ENCODE data around the gene TNNI3. TPM values are rescaled to one million over a fixed set of nuclear protein-coding genes. Genes with fewer than 3 reads are reported as not detected.

Gene TNNI3
- total and polyA plus RNA-seq, 10 of the 15 experiments (the other 5 are each of a cell fraction or from before 2014, with no cell fraction given), result not detected

- intact Hi-C loops (cut with micrococcal nuclease; ENCODE audit: unreplicated experiment), result no loop called here
- no peak for ATAC-seq
- no peak for DNase-seq (ENCODE audit: low read depth, low spot score)
- ChIA-PET POLR2A (interaction anchor here (0.6 kb wide), 1 partner anchor 264 kb away, joined by 3 read pairs; no protein-coding TSS in a partner anchor), CTCF (interaction anchor here (1.2 kb wide), 1 partner anchor 14 kb away, joined by 3 read pairs; no protein-coding TSS in a partner anchor), SMC1A (ENCODE audit: uncharacterized antibody, unreplicated experiment) (interaction anchor here (0.8 kb wide), 1 partner anchor 9 kb away, joined by 3 read pairs; the partner anchor contains the start of gene DNAAF3), RAD21 (ENCODE audit: unreplicated experiment) (no interaction called here)
- FAIRE-seq, result no peak
- no peak for TF ChIP-seq ZNF207 (IDR thresholded peaks at IDR 0.05; ENCODE audit: borderline replicate concordance)
- no peak for TF ChIP-seq NRF1 (conservative IDR thresholded peaks at IDR 0.05; ENCODE audit: low read depth, low read length)
- TF ChIP-seq ASH2L (IDR thresholded peaks at IDR 0.05; ENCODE audit: borderline replicate concordance, low read depth), result no peak
- no peak for TF ChIP-seq BMI1 (IDR thresholded peaks at IDR 0.05; ENCODE audit: borderline replicate concordance)
- TF ChIP-seq NR2C2 (IDR thresholded peaks at IDR 0.05; ENCODE audit: borderline replicate concordance, control insufficient read depth, insufficient read length, low read depth), result no peak
- no peak for TF ChIP-seq MEF2A (IDR thresholded peaks at IDR 0.05; ENCODE audit: insufficient read depth, low read depth, low read length)
- TF ChIP-seq BCL11A (IDR thresholded peaks at IDR 0.05; ENCODE audit: low read depth, low read length), result no peak
- TF ChIP-seq, protein P1, sequence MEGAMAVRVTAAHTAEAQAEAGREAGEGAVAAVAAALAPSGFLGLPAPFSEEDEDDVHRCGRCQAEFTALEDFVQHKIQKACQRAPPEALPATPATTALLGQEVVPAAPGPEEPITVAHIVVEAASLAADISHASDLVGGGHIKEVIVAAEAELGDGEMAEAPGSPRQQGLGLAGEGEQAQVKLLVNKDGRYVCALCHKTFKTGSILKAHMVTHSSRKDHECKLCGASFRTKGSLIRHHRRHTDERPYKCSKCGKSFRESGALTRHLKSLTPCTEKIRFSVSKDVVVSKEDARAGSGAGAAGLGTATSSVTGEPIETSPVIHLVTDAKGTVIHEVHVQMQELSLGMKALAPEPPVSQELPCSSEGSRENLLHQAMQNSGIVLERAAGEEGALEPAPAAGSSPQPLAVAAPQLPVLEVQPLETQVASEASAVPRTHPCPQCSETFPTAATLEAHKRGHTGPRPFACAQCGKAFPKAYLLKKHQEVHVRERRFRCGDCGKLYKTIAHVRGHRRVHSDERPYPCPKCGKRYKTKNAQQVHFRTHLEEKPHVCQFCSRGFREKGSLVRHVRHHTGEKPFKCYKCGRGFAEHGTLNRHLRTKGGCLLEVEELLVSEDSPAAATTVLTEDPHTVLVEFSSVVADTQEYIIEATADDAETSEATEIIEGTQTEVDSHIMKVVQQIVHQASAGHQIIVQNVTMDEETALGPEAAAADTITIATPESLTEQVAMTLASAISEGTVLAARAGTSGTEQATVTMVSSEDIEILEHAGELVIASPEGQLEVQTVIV (IDR thresholded peaks at IDR 0.05; ENCODE audit: borderline replicate concordance, partially characterized antibody), result no peak
- TF ChIP-seq, protein P2, sequence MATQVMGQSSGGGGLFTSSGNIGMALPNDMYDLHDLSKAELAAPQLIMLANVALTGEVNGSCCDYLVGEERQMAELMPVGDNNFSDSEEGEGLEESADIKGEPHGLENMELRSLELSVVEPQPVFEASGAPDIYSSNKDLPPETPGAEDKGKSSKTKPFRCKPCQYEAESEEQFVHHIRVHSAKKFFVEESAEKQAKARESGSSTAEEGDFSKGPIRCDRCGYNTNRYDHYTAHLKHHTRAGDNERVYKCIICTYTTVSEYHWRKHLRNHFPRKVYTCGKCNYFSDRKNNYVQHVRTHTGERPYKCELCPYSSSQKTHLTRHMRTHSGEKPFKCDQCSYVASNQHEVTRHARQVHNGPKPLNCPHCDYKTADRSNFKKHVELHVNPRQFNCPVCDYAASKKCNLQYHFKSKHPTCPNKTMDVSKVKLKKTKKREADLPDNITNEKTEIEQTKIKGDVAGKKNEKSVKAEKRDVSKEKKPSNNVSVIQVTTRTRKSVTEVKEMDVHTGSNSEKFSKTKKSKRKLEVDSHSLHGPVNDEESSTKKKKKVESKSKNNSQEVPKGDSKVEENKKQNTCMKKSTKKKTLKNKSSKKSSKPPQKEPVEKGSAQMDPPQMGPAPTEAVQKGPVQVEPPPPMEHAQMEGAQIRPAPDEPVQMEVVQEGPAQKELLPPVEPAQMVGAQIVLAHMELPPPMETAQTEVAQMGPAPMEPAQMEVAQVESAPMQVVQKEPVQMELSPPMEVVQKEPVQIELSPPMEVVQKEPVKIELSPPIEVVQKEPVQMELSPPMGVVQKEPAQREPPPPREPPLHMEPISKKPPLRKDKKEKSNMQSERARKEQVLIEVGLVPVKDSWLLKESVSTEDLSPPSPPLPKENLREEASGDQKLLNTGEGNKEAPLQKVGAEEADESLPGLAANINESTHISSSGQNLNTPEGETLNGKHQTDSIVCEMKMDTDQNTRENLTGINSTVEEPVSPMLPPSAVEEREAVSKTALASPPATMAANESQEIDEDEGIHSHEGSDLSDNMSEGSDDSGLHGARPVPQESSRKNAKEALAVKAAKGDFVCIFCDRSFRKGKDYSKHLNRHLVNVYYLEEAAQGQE (IDR thresholded peaks at IDR 0.05; ENCODE audit: low read depth, low read length), result no peak
- TF ChIP-seq POU2F2 (IDR thresholded peaks at IDR 0.05; ENCODE audit: borderline replicate concordance, low read depth, low read length), result no peak
- H3K9ac ChIP-seq (ENCODE audit: control insufficient read depth, insufficient read depth, low read length), result no peak overlapping the region
- WGBS (ENCODE audit: insufficient coverage, insufficient replicate concordance, low lambda C conversion rate, missing lambda C conversion rate), result 71% methylated on average over 39 of the region's 43 CpGs
- no peaks in the 10 kb centered on the region for H3K79me2 ChIP-seq (ENCODE audit: control insufficient read depth, insufficient read depth, low read length)
- no peak overlapping the region for H3K4me3 ChIP-seq
- peaks cover 1% of the 10 kb centered on the region; the same call in 1 of the 3 replicates for H3K9me3 ChIP-seq (replicated peaks; ENCODE audit: control insufficient read depth, insufficient read depth, low read length)
- H3K27me3 ChIP-seq (replicated peaks in 1 of 2; ENCODE audit: control insufficient read depth in 2 of 2, insufficient read depth in 2 of 2, low read length in 1 of 2), result peaks cover 0 to 7% of the 10 kb centered on the region in 2 experiments; a peak in 1 of 4 replicates
- no peaks in the 10 kb centered on the region for H3K36me3 ChIP-seq (ENCODE audit: control insufficient read depth in 2 of 2, insufficient read depth in 2 of 2, low read length in 1 of 2)
- in situ Hi-C loops (cut with MboI), result no loop called here
- no peak overlapping the region for H3K27ac ChIP-seq (ENCODE audit: control insufficient read depth, insufficient read depth)
- no peak overlapping the region for H2AFZ ChIP-seq (ENCODE audit: control insufficient read depth, low read depth, low read length)
- peaks cover 12% of the 10 kb centered on the region for H3K4me1 ChIP-seq (ENCODE audit: control insufficient read depth, insufficient read depth, low read length)
- no peak overlapping the region for H3K4me2 ChIP-seq (ENCODE audit: control insufficient read depth, insufficient read depth)
- no peaks in the 10 kb centered on the region for H4K20me1 ChIP-seq (ENCODE audit: control insufficient read depth, insufficient read depth)
- no TSS peak for BruUV-seq (replicated peaks)
Measured at GRCh38 chr19:55175117-55175867, 17.8 kb upstream of the TNNI3 start.

All from GM12878 (cell line).